Kidney capillary endothelial cell (primary cell): ENCODE data around the gene DOK3.
"Not testable (repeated sequence)": the region's sequence is repeated elsewhere in the genome, so short reads cannot be mapped to it uniquely, and the experiment has no call there.

Experiments used
- DNase-seq: peaks from one replicate; pipeline ENCODE4 v3.0.0-alpha.2; 2018; ENCODE audit warnings: low spot score

The DOK3 gene

DNA sequence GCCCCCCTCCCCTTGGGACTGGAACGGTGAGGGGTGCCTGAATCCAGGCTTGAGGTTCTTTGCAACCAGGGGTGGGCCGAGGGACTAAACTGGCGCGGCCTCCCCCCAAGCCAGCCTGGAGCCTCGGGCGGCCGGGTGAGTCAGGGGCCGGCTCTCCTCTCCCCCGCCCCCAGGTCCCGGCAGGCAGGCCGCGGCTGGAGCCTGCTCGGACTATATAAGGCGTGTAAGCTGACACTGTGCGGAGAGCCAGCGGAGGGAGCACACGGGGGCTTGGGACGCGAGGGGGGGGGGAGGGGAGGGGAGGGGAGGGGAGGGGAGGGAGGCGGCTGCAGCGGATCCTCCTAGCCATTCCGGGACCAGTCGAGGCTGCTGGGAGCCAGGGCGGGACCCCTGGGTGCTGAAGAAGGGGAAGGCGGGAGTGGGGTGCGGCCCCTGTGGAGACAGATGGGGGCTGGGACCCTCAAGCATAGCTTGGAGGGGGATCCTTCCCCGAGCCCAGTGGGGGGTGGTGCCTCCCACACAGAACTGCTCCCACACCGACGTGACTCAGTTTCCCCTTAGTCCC lies 12.8 kb downstream of the DOK3 start:
- peak; percentile 85 for DNase-seq

GRCh38 chr5:177496070-177496726 lies 13.4 kb downstream of the DOK3 start:
- DNase-seq = no peak

DNA sequence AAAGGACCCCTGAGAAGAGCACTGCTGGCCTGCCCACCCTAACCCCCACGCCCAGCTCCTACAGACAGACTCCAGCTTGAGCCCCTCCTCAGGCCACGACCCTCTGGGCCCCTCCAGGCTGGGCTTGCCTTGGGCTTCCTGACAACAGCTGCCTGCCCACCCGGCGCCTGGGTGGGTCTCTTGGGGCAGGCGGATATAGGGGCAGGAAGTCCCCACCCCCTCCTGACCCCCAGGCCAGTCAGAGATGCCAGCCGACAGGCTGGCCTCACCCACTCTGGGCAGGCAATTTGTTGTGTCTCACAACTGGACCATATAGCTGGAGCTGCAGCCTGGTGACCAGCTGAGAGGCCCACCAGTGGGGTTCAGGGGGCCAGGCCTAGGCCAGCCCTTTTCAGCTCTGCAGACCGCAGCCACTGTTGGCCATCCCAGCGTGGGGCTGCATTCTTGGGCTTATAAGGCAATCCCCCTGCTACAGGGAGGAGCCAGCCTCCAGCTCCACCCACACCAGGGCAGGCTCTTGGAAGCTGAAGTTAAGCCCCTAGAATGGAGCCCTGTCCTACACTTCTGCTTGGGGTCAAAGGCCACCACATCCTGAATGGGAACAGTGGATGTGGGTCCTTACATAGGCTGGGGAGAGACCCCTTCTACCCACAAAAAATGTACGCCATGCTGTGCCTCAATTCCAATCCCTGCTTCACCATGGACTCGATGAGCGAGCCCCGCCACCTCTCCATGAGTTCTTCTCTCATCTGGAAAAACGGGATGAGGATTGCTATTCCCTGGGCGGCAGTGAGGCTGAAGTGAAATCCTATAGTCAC lies 14.2 kb downstream of the DOK3 start:
- peak; percentile 93 for DNase-seq

- DNase-seq = peak; percentile 93
Measured at GRCh38 chr5:177494346-177495195, 15.1 kb downstream of the DOK3 start.

- no peak for DNase-seq
Measured at GRCh38 chr5:177493795-177494345, 15.8 kb downstream of the DOK3 start.

GRCh38 chr5:177492841-177493240 lies 16.8 kb downstream of the DOK3 start:
- no peak for DNase-seq

DNA sequence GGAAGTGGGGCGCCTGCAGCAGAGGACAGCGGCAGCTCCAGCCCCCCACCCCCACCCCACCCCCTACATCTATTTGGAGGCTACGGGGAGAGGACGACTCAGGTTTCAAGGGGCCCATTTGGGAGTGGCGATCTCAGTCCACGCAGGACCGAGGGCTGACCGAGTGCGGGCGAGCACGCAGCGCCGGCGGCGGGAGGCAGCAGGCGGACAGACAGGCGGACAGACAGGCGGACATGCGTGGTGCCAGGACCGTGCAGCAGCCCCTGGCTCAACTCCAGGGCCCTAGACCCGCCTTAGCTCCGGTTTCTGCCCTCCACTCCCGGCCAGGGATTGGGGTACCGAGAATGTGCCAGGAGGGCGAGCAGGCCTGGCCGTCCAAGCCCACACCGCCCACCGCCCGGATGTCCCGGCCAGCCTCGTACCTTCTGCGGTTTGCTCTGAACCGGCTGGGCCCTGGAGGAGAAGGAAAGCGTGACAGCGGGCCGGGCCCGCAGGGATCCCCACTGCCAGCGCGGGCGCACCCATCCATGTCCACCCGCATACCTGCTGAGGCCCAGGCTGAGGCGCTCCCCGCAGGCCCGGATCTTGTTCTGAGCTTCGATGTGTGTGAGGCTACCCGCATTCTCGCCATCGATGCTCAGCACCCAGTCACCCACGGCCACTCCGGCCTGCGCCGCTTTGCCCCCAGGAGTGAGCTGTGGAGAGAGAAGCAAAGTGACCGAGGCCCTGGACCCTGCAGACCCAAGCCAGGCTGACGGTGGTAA lies 17.5 kb downstream of the DOK3 start:
- no peak for DNase-seq

- no peak for DNase-seq
Measured at GRCh38 chr5:177491429-177491945, 18.1 kb downstream of the DOK3 start.

- no peak for DNase-seq
Measured at GRCh38 chr5:177490992-177491391, 18.6 kb downstream of the DOK3 start.

DNA sequence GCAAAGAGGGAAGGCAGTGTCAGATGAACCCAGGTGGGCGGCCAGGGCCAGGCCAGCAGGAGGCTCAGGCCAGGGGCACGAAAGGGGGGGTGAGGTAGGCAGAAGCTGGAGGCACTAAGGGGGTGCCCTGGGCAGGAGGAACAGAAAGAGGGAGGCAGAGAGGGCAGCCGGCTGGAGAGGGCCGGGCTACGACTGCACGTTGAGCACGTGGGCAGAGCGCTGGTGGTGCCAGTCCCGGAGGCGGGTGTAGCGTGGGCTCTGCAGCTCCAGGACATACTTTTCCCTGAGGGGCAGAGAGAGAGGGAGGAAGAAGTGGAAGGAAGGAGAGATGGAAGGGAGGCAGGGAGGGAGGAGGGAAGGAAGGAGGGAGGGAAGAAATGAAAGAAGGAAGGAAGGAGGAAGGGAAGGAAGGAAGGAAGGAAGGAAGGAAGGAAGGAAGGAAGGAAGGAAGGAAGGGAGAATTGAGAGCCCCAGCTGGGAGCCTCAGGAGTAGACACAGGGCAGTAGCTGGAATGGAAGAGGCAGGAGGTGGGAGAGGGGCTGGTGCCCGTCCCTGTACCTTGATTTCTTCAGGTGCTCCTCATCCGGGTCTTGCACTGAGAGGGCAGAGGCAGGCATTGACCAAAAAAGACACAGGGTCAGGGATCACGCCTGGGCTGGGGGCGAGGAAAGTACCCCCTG lies 19.2 kb downstream of the DOK3 start:
- no peak for DNase-seq

GRCh38 chr5:177489119-177489716 lies 20.4 kb downstream of the DOK3 start:
- no peak for DNase-seq

DNA sequence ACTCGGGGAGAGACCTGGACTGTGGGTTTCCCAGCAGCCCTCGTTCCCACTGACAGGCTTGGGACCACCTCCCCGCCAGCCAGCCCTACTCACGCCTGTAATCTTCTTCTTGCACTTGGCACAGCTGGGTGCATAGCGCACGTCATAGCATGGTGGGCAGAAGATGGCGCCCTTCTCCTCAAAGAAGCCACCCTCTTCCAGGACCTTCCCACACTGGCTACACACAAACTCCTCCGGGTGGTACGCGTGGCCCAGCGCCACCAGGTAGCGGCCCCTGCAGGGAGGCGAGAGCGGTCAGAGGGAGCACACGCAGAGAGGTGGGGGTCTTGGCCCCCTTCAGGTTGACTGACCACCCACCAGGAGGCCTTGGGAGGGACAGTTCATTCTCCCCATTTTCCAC lies 21.7 kb downstream of the DOK3 start:
- DNase-seq = no peak

- no peak for DNase-seq
Measured at GRCh38 chr5:177487144-177487543, 22.5 kb downstream of the DOK3 start.

DNA sequence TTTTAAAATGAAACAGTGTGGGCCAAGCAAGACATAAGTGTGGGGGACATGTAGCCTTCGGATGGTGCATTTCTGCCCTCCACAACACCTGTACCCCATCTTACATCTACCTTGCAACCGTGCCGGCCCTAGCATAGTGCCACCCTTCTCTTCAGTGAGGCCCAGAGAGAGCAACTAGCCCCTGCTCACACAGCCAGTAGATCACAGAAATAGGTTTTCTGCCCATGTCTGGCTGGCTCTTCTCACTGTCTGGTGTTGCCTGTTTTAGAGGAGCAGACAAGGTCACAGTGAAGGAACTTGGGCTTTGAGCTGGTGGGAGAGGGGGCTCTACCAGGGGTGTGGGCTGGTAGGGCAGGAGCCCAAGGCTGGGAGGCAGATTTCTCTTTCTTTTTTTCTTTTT lies 23.4 kb downstream of the DOK3 start:
- no peak for DNase-seq

GRCh38 chr5:177485753-177486152 lies 23.9 kb downstream of the DOK3 start:
- not testable (repeated sequence) for DNase-seq

- no peak for DNase-seq
Measured at GRCh38 chr5:177484902-177485549, 24.6 kb downstream of the DOK3 start.

- no peak for DNase-seq
Measured at GRCh38 chr5:177483994-177484901, 25.4 kb downstream of the DOK3 start.

- DNase-seq = no peak
Measured at GRCh38 chr5:177483042-177483441, 26.6 kb downstream of the DOK3 start.
